GM21619 (cell line): ENCODE results near the gene CCZ1B.
A peak's percentile ranks its signal among the peaks of the same experiment; 100 is the strongest.
"Not testable (repeated sequence)": the region's sequence is repeated elsewhere in the genome, so short reads cannot be mapped to it uniquely, and the experiment has no call there.

ENCODE experiments used
- ATAC-seq: cut with Tn5 transposase; IDR thresholded peaks from one replicate; pipeline ENCODE4 v1.9.1; 2021; ENCODE audit not compliant: unreplicated experiment

CCZ1B gene

GRCh38 chr7:6831018-6831725, 5.1 kb upstream of the CCZ1B start:
- no peak for ATAC-seq

- ATAC-seq, result not testable (repeated sequence)
Measured at GRCh38 chr7:6830026-6830425, 4.0 kb upstream of the CCZ1B start.

- ATAC-seq, result not testable (repeated sequence)
Measured at GRCh38 chr7:6829616-6830015, 3.5 kb upstream of the CCZ1B start.

GRCh38 chr7:6827180-6827579, 1.1 kb upstream of the CCZ1B start:
- not testable (repeated sequence) for ATAC-seq

- ATAC-seq, result peak; percentile 43
Measured at GRCh38 chr7:6825236-6826125, 594 bp downstream of the CCZ1B start.

- not testable (repeated sequence) for ATAC-seq
Measured at GRCh38 chr7:6821622-6822021, 4.5 kb downstream of the CCZ1B start.

GRCh38 chr7:6815470-6815869, 10.6 kb downstream of the CCZ1B start:
- not testable (repeated sequence) for ATAC-seq

GRCh38 chr7:6813011-6813410, 13.1 kb downstream of the CCZ1B start:
- ATAC-seq, result not testable (repeated sequence)

- ATAC-seq, result not testable (repeated sequence)
Measured at GRCh38 chr7:6807959-6808358, 18.1 kb downstream of the CCZ1B start.

GRCh38 chr7:6807393-6807918, 18.6 kb downstream of the CCZ1B start:
- ATAC-seq, result not testable (repeated sequence)

GRCh38 chr7:6800331-6800730, 25.7 kb downstream of the CCZ1B start:
- ATAC-seq, result not testable (repeated sequence)

GRCh38 chr7:6799887-6800286, 26.2 kb downstream of the CCZ1B start:
- not testable (repeated sequence) for ATAC-seq

GRCh38 chr7:6798047-6798446, 28.0 kb downstream of the CCZ1B start:
- ATAC-seq, result not testable (repeated sequence)

- ATAC-seq, result not testable (repeated sequence)
Measured at GRCh38 chr7:6797218-6797617, 28.9 kb downstream of the CCZ1B start.

- not testable (repeated sequence) for ATAC-seq
Measured at GRCh38 chr7:6794276-6794675, 31.8 kb downstream of the CCZ1B start.

- not testable (repeated sequence) for ATAC-seq
Measured at GRCh38 chr7:6792113-6792872, 33.8 kb downstream of the CCZ1B start.

GRCh38 chr7:6789353-6789752, 36.7 kb downstream of the CCZ1B start:
- ATAC-seq, result not testable (repeated sequence)

- not testable (repeated sequence) for ATAC-seq
Measured at GRCh38 chr7:6781581-6781980, 44.5 kb downstream of the CCZ1B start.

- ATAC-seq, result not testable (repeated sequence)
Measured at GRCh38 chr7:6761186-6761585, 64.9 kb downstream of the CCZ1B start.

- ATAC-seq, result not testable (repeated sequence)
Measured at GRCh38 chr7:6753964-6754363, 72.1 kb downstream of the CCZ1B start, which contains the start of gene RSPH10B2. RSPH10B2 (plus strand) TSS chr7:6754103; CDS start chr7:6757678, 3,575 bp downstream.

GRCh38 chr7:6750173-6750572, 75.9 kb downstream of the CCZ1B start:
- ATAC-seq, result not testable (repeated sequence)
